A549 (cell line): ENCODE data around the gene WLS. TPM values are rescaled to one million over a fixed set of nuclear protein-coding genes. Genes with fewer than 3 reads are reported as not detected.

Experiments
- ATAC-seq, 2 experiments: fragments of 200-7000 bp in 1 of 2; fragments of >200 bp in 1 of 2; cut with Nextera tagmentation in 1 of 2; cut with Tn5 transposase in 1 of 2; 3 replicates each; pipeline versions ENCODE4 v1.8.0 to v1.9.1; 2018 to 2020; ENCODE audit warnings: mild to moderate bottlenecking in 1 of 2, moderate library complexity in 1 of 2
- CTCF ChIA-PET: fragments of 300-600 bp; sonication (Branson Sonifier 250); formaldehyde crosslinking; extraction: SDS; loops from one replicate; lab custom pipeline; 2021; ENCODE audit warnings: antibody characterized with exemption, inconsistent platforms; lab: Yijun Ruan, JAX
- POLR2A ChIA-PET: fragments of 350-600 bp; formaldehyde crosslinking; extraction: SDS; loops from one replicate; lab custom pipeline; 2021; ENCODE audit warnings: antibody characterized with exemption, inconsistent platforms; lab: Yijun Ruan, JAX
- DNase-seq, 2 experiments: peaks; one replicate each; pipeline versions ENCODE4 v3.0.0 to v3.0.0-alpha.2; 2011 to 2016; ENCODE audit warnings: low read depth in 1 of 2, low spot score in 1 of 2
- FAIRE-seq: peaks from 2 replicates; lab custom pipeline; 2011; peaks lifted over from hg19 to GRCh38; lab: Jason Lieb, UNC
- H3K27ac ChIP-seq, 2 experiments: fragments of >200 bp; sonication (Bioruptor Twin); formaldehyde crosslinking; 3 replicates each; pipeline ENCODE4 v1.5.1; 2016 to 2017
- H3K4me1 ChIP-seq: fragments of >200 bp; sonication (Bioruptor Twin); formaldehyde crosslinking; 3 replicates; pipeline ENCODE4 v1.6.1; 2016
- H3K4me2 ChIP-seq: fragments of >200 bp; sonication (Bioruptor Twin); formaldehyde crosslinking; 3 replicates; pipeline ENCODE4 v1.6.1; 2016
- H3K4me3 ChIP-seq: fragments of >200 bp; sonication (Bioruptor Twin); formaldehyde crosslinking; 3 replicates; pipeline ENCODE4 v1.5.1; 2016
- H3K9me3 ChIP-seq: fragments of >200 bp; sonication (Bioruptor Twin); formaldehyde crosslinking; 3 replicates; pipeline ENCODE4 v1.6.1; 2016
- BHLHE40 ChIP-seq: IDR thresholded peaks from 2 replicates; pipeline ENCODE4 v1.6.1; 2012; ENCODE audit warnings: low read depth, low read length, inconsistent platforms
- CHD4 ChIP-seq: fragments of 200-600 bp; sonication (generic); IDR thresholded peaks from 2 replicates; pipeline ENCODE4 v1.6.1; 2016; ENCODE audit warnings: antibody characterized with exemption, mild to moderate bottlenecking, borderline replicate concordance
- EP300 ChIP-seq, 2 experiments: fragments of >200 bp; sonication (Bioruptor Twin); formaldehyde crosslinking; IDR thresholded peaks; 2 replicates in 1 of 2; 3 replicates in 1 of 2; pipeline ENCODE4 v1.6.1; 2016 to 2017
- ESRRA ChIP-seq: fragments of 150-350 bp; IDR thresholded peaks from 2 replicates; pipeline ENCODE4 v1.6.1; 2014; ENCODE audit warnings: mild to moderate bottlenecking, low read length, borderline replicate concordance
- FOSB ChIP-seq: fragments of 250-450 bp; sonication (Bioruptor Pico); IDR thresholded peaks from 2 replicates; pipeline ENCODE4 v1.5.0; 2020; ENCODE audit warnings: mild to moderate bottlenecking, moderate library complexity
- HDAC2 ChIP-seq: fragments of 200-600 bp; sonication (generic); IDR thresholded peaks from 2 replicates; pipeline ENCODE4 v1.6.1; 2016
- HES2 ChIP-seq: fragments of >200 bp; sonication (Bioruptor Twin); formaldehyde crosslinking; IDR thresholded peaks from 2 replicates; pipeline ENCODE4 v1.6.1; 2016
- HEYL ChIP-seq: fragments of 250-450 bp; sonication (Bioruptor Pico); IDR thresholded peaks from 2 replicates; pipeline ENCODE4 v1.8.0; 2021; ENCODE audit warnings: mild to moderate bottlenecking, moderate library complexity
- HOXA7 ChIP-seq: fragments of 250-450 bp; sonication (Bioruptor Pico); IDR thresholded peaks from 2 replicates; pipeline ENCODE4 v1.5.0; 2020; ENCODE audit warnings: mild to moderate bottlenecking, moderate library complexity
- HOXB5 ChIP-seq: fragments of 250-450 bp; sonication (Bioruptor Pico); IDR thresholded peaks from 2 replicates; pipeline ENCODE4 v1.5.0; 2020; ENCODE audit warnings: mild to moderate bottlenecking, moderate library complexity
- KDM1A ChIP-seq: fragments of 200-600 bp; sonication (generic); IDR thresholded peaks from 2 replicates; pipeline ENCODE4 v1.6.1; 2016; ENCODE audit warnings: low read depth, mild to moderate bottlenecking
- MYC ChIP-seq: IDR thresholded peaks from 2 replicates; pipeline ENCODE4 v1.6.1; 2012; ENCODE audit warnings: mild to moderate bottlenecking, inconsistent platforms, low read length, improper control_type of control experiment, borderline replicate concordance
- RFX5 ChIP-seq: fragments of 450-650 bp; IDR thresholded peaks from 2 replicates; pipeline ENCODE4 v1.7.1; 2014; ENCODE audit warnings: antibody characterized with exemption, mild to moderate bottlenecking, moderate library complexity
- WGBS: methylation state at CpG from one replicate; pipeline ENCODE4 v1.1.6; 2017; ENCODE audit errors: missing lambda C conversion rate; 5-methylcytosine and 5-hydroxymethylcytosine counted together
- polyA plus RNA-seq, 4 experiments: library from polyadenylated mRNA; depleted of rRNA in 3 of 4; stranded (reverse); fragments of >200 nt; fragmentation: RNase III in 1 of 4; extraction: RNeasy Plus Mini Kit Qiagen cat#74134 plus additional on column Dnase treatment in 1 of 4; gene quantifications; 2 replicates in 3 of 4; 3 replicates in 1 of 4; pipeline ENCODE4 v1.2.3, GENCODE V29; 2011 to 2017
- TF ChIP-seq, protein P1 (sequence below): fragments of >200 bp; sonication (Bioruptor Twin); formaldehyde crosslinking; IDR thresholded peaks from 3 replicates; pipeline ENCODE4 v1.6.1; 2016
- TF ChIP-seq, protein P2 (sequence below): fragments of >200 bp; sonication (Bioruptor Twin); formaldehyde crosslinking; IDR thresholded peaks from 3 replicates; pipeline ENCODE4 v1.5.1; 2016
- TF ChIP-seq, protein P3 (sequence below): IDR thresholded peaks from 2 replicates; pipeline ENCODE4 v1.6.1; 2012

Gene WLS
- polyA plus RNA-seq, 2 of the 4 experiments (the other 2 are of a cell fraction) = 6.6 to 12.1 TPM

GRCh38 chr1:68201546-68202238 lies 30.6 kb downstream of the WLS start:
- ChIA-PET POLR2A (no interaction called here), CTCF (interaction anchor here (2.0 to 2.1 kb wide), 2 partner anchors 31 to 85 kb away, joined by 5 to 6 read pairs; partner anchors contain the start of gene WLS)
- no peak overlapping the region for H3K4me2 ChIP-seq
- peaks cover 12% of the 10 kb centered on the region for H3K4me1 ChIP-seq
- WGBS = 72% methylated on average over 7 of the region's 7 CpGs
- no peak for FAIRE-seq
- H3K27ac ChIP-seq = no peak overlapping the region
- H3K4me3 ChIP-seq = no peak overlapping the region
- no peak for DNase-seq
- no peaks in the 10 kb centered on the region for H3K9me3 ChIP-seq
- no peak for ATAC-seq
- TF ChIP-seq HOXA7 (CRISPR knock-in tag) (no peak), HEYL (CRISPR knock-in tag) (no peak), FOSB (CRISPR knock-in tag) (no peak), HES2 (no peak), BHLHE40 (no peak), KDM1A (no peak)
- TF ChIP-seq, protein P1, sequence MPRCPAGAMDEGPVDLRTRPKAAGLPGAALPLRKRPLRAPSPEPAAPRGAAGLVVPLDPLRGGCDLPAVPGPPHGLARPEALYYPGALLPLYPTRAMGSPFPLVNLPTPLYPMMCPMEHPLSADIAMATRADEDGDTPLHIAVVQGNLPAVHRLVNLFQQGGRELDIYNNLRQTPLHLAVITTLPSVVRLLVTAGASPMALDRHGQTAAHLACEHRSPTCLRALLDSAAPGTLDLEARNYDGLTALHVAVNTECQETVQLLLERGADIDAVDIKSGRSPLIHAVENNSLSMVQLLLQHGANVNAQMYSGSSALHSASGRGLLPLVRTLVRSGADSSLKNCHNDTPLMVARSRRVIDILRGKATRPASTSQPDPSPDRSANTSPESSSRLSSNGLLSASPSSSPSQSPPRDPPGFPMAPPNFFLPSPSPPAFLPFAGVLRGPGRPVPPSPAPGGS = no peak
- TF ChIP-seq, protein P2, sequence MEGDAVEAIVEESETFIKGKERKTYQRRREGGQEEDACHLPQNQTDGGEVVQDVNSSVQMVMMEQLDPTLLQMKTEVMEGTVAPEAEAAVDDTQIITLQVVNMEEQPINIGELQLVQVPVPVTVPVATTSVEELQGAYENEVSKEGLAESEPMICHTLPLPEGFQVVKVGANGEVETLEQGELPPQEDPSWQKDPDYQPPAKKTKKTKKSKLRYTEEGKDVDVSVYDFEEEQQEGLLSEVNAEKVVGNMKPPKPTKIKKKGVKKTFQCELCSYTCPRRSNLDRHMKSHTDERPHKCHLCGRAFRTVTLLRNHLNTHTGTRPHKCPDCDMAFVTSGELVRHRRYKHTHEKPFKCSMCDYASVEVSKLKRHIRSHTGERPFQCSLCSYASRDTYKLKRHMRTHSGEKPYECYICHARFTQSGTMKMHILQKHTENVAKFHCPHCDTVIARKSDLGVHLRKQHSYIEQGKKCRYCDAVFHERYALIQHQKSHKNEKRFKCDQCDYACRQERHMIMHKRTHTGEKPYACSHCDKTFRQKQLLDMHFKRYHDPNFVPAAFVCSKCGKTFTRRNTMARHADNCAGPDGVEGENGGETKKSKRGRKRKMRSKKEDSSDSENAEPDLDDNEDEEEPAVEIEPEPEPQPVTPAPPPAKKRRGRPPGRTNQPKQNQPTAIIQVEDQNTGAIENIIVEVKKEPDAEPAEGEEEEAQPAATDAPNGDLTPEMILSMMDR = no peak

GRCh38 chr1:68199603-68200002 lies 32.7 kb downstream of the WLS start:
- TF ChIP-seq MYC (no peak), RFX5 (no peak), HDAC2 (no peak), ESRRA (no peak), HOXB5 (CRISPR knock-in tag) (no peak), HEYL (CRISPR knock-in tag) (no peak), EP300 (IDR thresholded peaks at IDR 0.05) (no peak)
- TF ChIP-seq, protein P3, sequence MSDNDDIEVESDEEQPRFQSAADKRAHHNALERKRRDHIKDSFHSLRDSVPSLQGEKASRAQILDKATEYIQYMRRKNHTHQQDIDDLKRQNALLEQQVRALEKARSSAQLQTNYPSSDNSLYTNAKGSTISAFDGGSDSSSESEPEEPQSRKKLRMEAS = no peak
- H3K27ac ChIP-seq = no peak overlapping the region
- ChIA-PET POLR2A (no interaction called here), CTCF (interaction anchor here (2.0 to 2.1 kb wide), 2 partner anchors 33 to 83 kb away, joined by 5 to 6 read pairs; partner anchors contain the start of gene WLS)
- ATAC-seq (no peak), FAIRE-seq (no peak), DNase-seq (no peak)
- no peaks in the 10 kb centered on the region for H3K9me3 ChIP-seq
- peaks cover 12% of the 10 kb centered on the region for H3K4me1 ChIP-seq
- H3K4me2 ChIP-seq = no peak overlapping the region
- WGBS = 71% methylated on average over 2 of the region's 2 CpGs
- no peak overlapping the region for H3K4me3 ChIP-seq

DNA sequence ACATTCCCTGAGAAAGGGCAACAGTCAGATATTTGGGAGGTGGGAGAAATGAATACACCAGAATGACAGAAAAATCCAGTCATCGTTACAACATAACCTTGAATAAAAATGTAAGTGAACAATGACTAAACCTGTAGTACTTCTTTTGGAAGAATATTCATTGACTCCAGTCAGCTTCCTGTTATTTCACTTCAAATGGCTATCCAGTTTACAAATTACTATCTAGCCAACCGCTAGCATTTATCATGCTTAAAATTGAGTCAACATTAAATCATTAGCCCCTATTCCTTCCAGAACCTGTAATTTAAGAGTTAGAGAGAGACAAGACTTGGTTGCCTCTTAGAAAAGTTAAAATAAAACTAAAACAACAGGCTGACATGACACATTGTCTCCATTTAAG lies 33.6 kb downstream of the WLS start:
- no peak for TF ChIP-seq BHLHE40
- no peak for TF ChIP-seq CHD4
- no peak for FAIRE-seq
- DNase-seq = no peak
- ChIA-PET POLR2A (no interaction called here), CTCF (interaction anchor here (1.0 kb wide), 1 partner anchor 9 kb away, joined by 3 read pairs; no protein-coding TSS in a partner anchor)
- no peak for ATAC-seq
- H3K27ac ChIP-seq = no peak overlapping the region
- no peak overlapping the region for H3K4me3 ChIP-seq
- WGBS = 87% methylated on average over 2 of the region's 2 CpGs
- H3K4me2 ChIP-seq = no peak overlapping the region
- no peaks in the 10 kb centered on the region for H3K9me3 ChIP-seq
- peaks cover 12% of the 10 kb centered on the region for H3K4me1 ChIP-seq
